GM12874 (cell line): Measurements from ENCODE around the gene MTM1.

Source experiments
- CTCF ChIP-seq: IDR thresholded peaks from 2 replicates; pipeline ENCODE4 v1.5.1; 2011; ENCODE audit warnings: low read depth, mild to moderate bottlenecking, control low read depth, low read length, moderate library complexity; ENCODE audit not compliant: insufficient read depth

MTM1 gene

GRCh38 chrX:150568320-150569154, at the start of gene MTM1:
TSS of gene MTM1 (plus strand) at chrX:150568621. CDS start at chrX:150592615, 23,994 bp downstream.
- no peak for TF ChIP-seq CTCF

- no peak for TF ChIP-seq CTCF
These were observed 45.9 kb upstream of the MTM1 start for GRCh38 chrX:150522494-150522893.

GRCh38 chrX:150525061-150525919, 43.1 kb upstream of the MTM1 start:
- no peak for TF ChIP-seq CTCF

- no peak for TF ChIP-seq CTCF
These were observed 41.7 kb upstream of the MTM1 start for GRCh38 chrX:150526692-150527091.

- TF ChIP-seq CTCF = no peak
These were observed 41.3 kb upstream of the MTM1 start for GRCh38 chrX:150527108-150527507.

GRCh38 chrX:150529587-150529986, 38.8 kb upstream of the MTM1 start:
- TF ChIP-seq CTCF = no peak

- TF ChIP-seq CTCF = no peak
These were observed 37.6 kb upstream of the MTM1 start for GRCh38 chrX:150530821-150531220.
